ENCODE results near the gene TWIST1. TPM values are rescaled to one million over a fixed set of nuclear protein-coding genes. Genes with fewer than 3 reads are reported as not detected.

The TWIST1 gene
- polyA plus RNA-seq, 1 of the 3 experiments (the other 2 are of a cell fraction): 170 TPM

Other genes starting within 250 kb of the TWIST1 start
- not detected in 2 replicates for gene FERD3L, start 27.8 kb upstream of the TWIST1 start, polyA plus RNA-seq (2012; rRNA removed)

Data from SK-N-SH (cell line).